GM15510 (cell line): ENCODE results near the gene STK11.
A peak's percentile ranks its signal among the peaks of the same experiment; 100 is the strongest.

Experiments used
- POLR2A ChIP-seq: IDR thresholded peaks from 3 replicates; pipeline ENCODE4 v1.6.1; 2011; ENCODE audit warnings: borderline replicate concordance; ENCODE audit not compliant: insufficient read length; ENCODE audit errors: extremely low read depth

Gene STK11

GRCh38 chr19:1252221-1252820 is 46.7 kb downstream of the STK11 start:
- TF ChIP-seq POLR2A: no peak

GRCh38 chr19:1252821-1253513 is 47.4 kb downstream of the STK11 start:
- no peak for TF ChIP-seq POLR2A

GRCh38 chr19:1253514-1254080 is 48.0 kb downstream of the STK11 start:
- TF ChIP-seq POLR2A: peak; percentile 2

- peak; percentile 1 for TF ChIP-seq POLR2A
Measured at GRCh38 chr19:1254081-1254527, 48.5 kb downstream of the STK11 start.

- TF ChIP-seq POLR2A: peak; percentile 10
Measured at GRCh38 chr19:1254530-1255185, 49.1 kb downstream of the STK11 start.

GRCh38 chr19:1255186-1256161 is 49.9 kb downstream of the STK11 start:
- peak; percentile 3 for TF ChIP-seq POLR2A

- no peak for TF ChIP-seq POLR2A
Measured at GRCh38 chr19:1256646-1257474, 51.3 kb downstream of the STK11 start.

GRCh38 chr19:1257475-1258162 is 52.0 kb downstream of the STK11 start:
- TF ChIP-seq POLR2A: no peak

- TF ChIP-seq POLR2A: peak; percentile 24
Measured at GRCh38 chr19:1258163-1258492, 52.5 kb downstream of the STK11 start.

- TF ChIP-seq POLR2A: no peak
Measured at GRCh38 chr19:1258707-1259205, 53.2 kb downstream of the STK11 start.

GRCh38 chr19:1259206-1259875 is 53.8 kb downstream of the STK11 start:
- peak; percentile 66 for TF ChIP-seq POLR2A
